HG02852 (cell line): ENCODE data around the gene NFIA.

Source experiments
- ATAC-seq: cut with Tn5 transposase; IDR thresholded peaks from one replicate; pipeline ENCODE4 v1.9.1; 2021; ENCODE audit warnings: mild to moderate bottlenecking, moderate library complexity; ENCODE audit not compliant: unreplicated experiment

Gene NFIA

GRCh38 chr1:61174060-61174795 is 91.9 kb downstream of the NFIA start:
- no peak for ATAC-seq

GRCh38 chr1:61175976-61176375 is 93.6 kb downstream of the NFIA start:
- ATAC-seq, result no peak

- no peak for ATAC-seq
Measured at GRCh38 chr1:61181067-61182038, 99.0 kb downstream of the NFIA start.

GRCh38 chr1:61182049-61182448 is 99.7 kb downstream of the NFIA start:
- no peak for ATAC-seq

- ATAC-seq, result no peak
Measured at GRCh38 chr1:61182480-61182879, 100.1 kb downstream of the NFIA start.

- no peak for ATAC-seq
Measured at GRCh38 chr1:61183471-61184039, 101.2 kb downstream of the NFIA start.

- no peak for ATAC-seq
Measured at GRCh38 chr1:61184040-61184713, 101.8 kb downstream of the NFIA start.

GRCh38 chr1:61184714-61185106 is 102.3 kb downstream of the NFIA start:
- ATAC-seq, result no peak

GRCh38 chr1:61186753-61187152 is 104.4 kb downstream of the NFIA start:
- no peak for ATAC-seq

GRCh38 chr1:61187352-61188086 is 105.2 kb downstream of the NFIA start:
- ATAC-seq, result no peak

- no peak for ATAC-seq
Measured at GRCh38 chr1:61190153-61190552, 107.8 kb downstream of the NFIA start.

GRCh38 chr1:61190618-61191432 is 108.5 kb downstream of the NFIA start:
- ATAC-seq, result no peak

- no peak for ATAC-seq
Measured at GRCh38 chr1:61191433-61191720, 109.0 kb downstream of the NFIA start.

GRCh38 chr1:61192663-61193330 is 110.4 kb downstream of the NFIA start:
- no peak for ATAC-seq

GRCh38 chr1:61193808-61194207 is 111.4 kb downstream of the NFIA start:
- ATAC-seq, result no peak

GRCh38 chr1:61198554-61198953 is 116.2 kb downstream of the NFIA start:
- no peak for ATAC-seq

- ATAC-seq, result no peak
Measured at GRCh38 chr1:61201035-61201434, 118.7 kb downstream of the NFIA start.

GRCh38 chr1:61202854-61203598 is 120.7 kb downstream of the NFIA start:
- ATAC-seq, result no peak

- no peak for ATAC-seq
Measured at GRCh38 chr1:61204528-61204927, 122.2 kb downstream of the NFIA start.
